Kasumi-1 (cell line): Measurements from ENCODE around the gene ME1.
"Not testable (repeated sequence)": the region's sequence is repeated elsewhere in the genome, so short reads cannot be mapped to it uniquely, and the experiment has no call there.

Experiments used
- DNase-seq, 2 experiments: peaks; one replicate each; lab custom pipeline; 2025; lab: John Stamatoyannopoulos, UW

ME1 gene

DNA sequence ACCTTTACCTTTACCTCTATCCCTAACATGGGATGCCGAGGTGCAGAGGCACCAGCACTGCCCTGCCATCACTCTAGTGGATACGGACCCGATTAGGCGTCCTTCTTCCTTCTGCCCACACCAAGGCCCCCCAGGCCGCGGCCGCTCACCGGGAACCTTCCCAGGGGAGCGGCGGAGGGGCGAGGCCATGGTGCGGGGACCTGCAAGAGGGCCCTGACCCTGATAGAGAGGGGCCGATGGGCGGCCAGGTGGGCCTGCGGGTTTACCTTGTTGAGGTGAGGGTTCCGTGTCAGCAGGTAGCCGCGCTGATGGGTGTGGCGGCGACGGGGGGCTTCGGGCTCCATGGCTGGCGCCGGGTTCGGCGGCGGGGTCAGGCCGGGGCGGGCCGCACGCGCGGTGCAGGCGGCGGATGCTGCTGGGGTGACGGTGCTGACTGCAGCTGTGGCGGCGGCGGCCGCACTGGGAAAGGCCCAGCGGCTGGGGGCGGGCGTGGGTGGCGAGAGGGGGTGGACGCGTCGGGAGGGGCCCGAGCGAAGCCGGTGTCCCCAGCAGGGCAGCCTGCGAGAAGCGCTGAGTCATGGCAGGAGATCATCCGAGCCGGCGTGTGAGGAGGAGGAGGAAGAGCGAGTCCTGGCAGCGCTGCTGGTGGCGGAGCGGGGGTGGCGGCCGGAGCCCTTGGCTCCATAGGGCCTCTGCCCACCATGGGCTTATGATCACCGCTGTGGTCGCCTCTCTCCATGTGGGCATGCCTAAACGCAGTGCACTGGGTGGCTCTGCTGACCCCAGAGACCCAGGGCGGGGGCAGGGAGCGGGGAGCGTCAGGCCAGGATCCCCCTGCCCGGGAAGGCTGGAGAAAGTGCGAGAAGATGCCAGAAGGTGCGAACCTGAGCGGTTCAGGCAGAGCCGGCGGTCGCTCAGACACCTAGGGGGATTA is at the start of gene ME1:
ME1 (minus strand) TSS at position 441 of the 934 bp plus-strand sequence; CDS start at position 344, 97 bp downstream.
- DNase-seq, result peak; percentile 13 to 22

GRCh38 chr6:83480470-83480869 is 49.6 kb upstream of the ME1 start:
- no peak for DNase-seq

GRCh38 chr6:83479389-83479788 is 48.5 kb upstream of the ME1 start:
- no peak for DNase-seq

- no peak for DNase-seq
Measured at GRCh38 chr6:83476971-83477370, 46.1 kb upstream of the ME1 start.

- no peak for DNase-seq
Measured at GRCh38 chr6:83474309-83474708, 43.5 kb upstream of the ME1 start.

- no peak for DNase-seq
Measured at GRCh38 chr6:83472767-83473166, 41.9 kb upstream of the ME1 start.

DNA sequence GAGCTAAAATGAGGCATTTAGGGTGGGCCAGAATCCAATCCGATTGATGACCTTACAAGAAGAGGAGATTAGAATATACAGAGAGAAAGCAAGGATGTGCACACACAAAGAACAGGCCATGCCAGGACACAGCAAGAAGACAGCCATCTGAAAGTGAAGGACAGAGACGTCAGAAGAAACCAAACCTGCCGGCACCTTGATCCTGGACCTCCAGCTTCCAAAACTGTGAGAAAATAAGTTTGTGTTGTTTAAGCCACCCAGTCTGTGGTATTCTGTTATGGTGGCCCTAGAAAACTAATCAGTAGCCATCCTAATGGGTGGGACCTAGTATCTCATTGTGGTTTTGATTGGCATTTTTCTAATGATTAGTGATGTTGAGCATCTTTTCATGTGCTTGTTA is 39.7 kb upstream of the ME1 start:
- DNase-seq, result no peak

- DNase-seq, result no peak
Measured at GRCh38 chr6:83470001-83470400, 39.1 kb upstream of the ME1 start.

- DNase-seq, result peak; percentile 91 to 94
Measured at GRCh38 chr6:83467620-83468036, 36.8 kb upstream of the ME1 start.

GRCh38 chr6:83466328-83466727 is 35.5 kb upstream of the ME1 start:
- no peak for DNase-seq

GRCh38 chr6:83464381-83465140 is 33.7 kb upstream of the ME1 start:
- DNase-seq, result no peak

DNA sequence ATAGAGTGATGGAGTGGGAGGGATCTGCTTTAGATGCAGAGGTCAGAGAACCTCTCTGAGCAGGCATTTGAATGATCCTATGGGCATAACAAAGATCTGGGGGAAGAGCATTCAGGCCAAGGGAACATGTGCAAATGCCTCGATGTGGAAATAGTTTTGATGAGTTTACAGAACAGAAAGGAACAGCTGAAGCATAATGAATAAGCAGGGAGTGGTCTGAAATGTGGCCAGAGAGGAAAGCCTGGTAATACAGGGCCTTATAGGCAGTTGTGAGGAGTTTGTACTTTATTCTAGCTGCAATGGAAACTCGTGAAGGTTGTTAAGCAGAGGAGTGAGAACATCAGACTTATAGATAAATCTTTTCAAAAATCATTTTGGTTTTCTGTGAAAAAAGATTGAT is 33.0 kb upstream of the ME1 start:
- DNase-seq, result no peak

GRCh38 chr6:83462524-83462923 is 31.7 kb upstream of the ME1 start:
- no peak for DNase-seq

- DNase-seq, result no peak
Measured at GRCh38 chr6:83461438-83461837, 30.6 kb upstream of the ME1 start.

- DNase-seq, result peak in 1 of 2 experiments; percentile 8
Measured at GRCh38 chr6:83459663-83460062, 28.8 kb upstream of the ME1 start.

- not testable (repeated sequence) for DNase-seq
Measured at GRCh38 chr6:83450015-83450414, 19.2 kb upstream of the ME1 start.

GRCh38 chr6:83444086-83444699 is 13.3 kb upstream of the ME1 start:
- DNase-seq, result not testable (repeated sequence)

DNA sequence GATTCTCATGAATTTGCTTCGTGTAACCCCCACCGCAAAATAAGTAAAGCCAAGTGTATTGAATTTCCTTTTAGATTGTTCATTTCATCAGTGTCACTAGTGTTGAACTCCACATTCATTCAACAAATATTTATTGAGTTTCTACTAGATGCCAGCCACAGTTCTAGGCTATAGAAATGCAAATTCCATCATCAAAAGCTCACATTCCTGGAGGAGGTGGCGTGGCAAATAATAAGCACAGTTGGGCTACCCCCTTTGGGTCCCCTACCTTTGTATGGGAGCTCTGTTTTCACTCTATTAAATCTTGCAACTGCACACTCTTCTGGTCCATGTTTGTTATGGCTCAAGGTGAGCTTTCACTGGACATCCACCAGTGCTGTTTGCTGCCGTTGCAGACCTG is 12.7 kb upstream of the ME1 start:
- no peak for DNase-seq

DNA sequence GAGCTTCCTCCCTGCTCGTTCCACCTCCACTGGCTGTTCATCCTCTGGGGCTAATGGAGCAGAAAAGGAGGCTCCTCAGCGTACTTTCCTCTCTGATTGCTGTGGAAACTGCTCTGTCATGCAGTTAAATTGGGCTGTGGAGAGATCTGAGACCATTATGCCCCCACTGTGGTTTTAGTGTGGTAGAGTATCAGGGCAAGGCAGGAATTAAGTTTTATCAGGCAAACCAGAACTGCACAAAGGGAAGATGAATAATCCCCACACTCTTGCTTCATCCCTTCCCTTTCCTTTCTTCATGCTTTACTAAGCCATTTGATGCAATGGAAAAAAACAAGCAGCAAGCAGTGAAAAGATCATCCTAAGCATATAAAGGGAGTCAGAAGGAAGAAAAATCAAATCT is 11.9 kb upstream of the ME1 start:
- peak; percentile 44 to 60 for DNase-seq

- DNase-seq, result no peak
Measured at GRCh38 chr6:83439201-83439600, 8.3 kb upstream of the ME1 start.

- DNase-seq, result no peak
Measured at GRCh38 chr6:83436674-83437073, 5.8 kb upstream of the ME1 start.

DNA sequence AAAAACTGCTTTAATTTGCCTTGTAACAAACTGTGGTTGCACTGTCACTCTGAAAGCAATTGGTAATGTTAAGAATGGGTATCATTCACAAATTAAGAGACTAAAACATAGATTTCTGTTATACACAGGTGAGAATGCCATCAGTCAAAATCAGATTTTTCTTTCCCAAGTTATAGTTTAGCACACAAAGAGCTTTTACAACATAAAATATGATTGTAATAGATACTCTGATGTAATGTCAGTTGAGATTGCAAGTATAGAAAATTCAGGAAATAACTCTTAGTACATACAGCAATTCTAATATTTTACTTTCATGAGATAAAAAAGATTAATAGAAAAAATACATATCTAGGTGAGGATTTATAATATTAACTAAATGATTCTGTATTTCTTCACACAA is 2.3 kb upstream of the ME1 start:
- no peak for DNase-seq

GRCh38 chr6:83432636-83433035 is 1.8 kb upstream of the ME1 start:
- DNase-seq, result no peak
